NOMO-1 (cell line): Measurements from ENCODE around the gene CCDC82.
A peak's percentile ranks its signal among the peaks of the same experiment; 100 is the strongest.
"Not testable (repeated sequence)": the region's sequence is repeated elsewhere in the genome, so short reads cannot be mapped to it uniquely, and the experiment has no call there.

Source experiments
- DNase-seq, 2 experiments: peaks; one replicate each; lab custom pipeline; 2025; ENCODE audit not compliant: unreplicated experiment in 2 of 2; lab: John Stamatoyannopoulos, UW

The CCDC82 gene

DNA sequence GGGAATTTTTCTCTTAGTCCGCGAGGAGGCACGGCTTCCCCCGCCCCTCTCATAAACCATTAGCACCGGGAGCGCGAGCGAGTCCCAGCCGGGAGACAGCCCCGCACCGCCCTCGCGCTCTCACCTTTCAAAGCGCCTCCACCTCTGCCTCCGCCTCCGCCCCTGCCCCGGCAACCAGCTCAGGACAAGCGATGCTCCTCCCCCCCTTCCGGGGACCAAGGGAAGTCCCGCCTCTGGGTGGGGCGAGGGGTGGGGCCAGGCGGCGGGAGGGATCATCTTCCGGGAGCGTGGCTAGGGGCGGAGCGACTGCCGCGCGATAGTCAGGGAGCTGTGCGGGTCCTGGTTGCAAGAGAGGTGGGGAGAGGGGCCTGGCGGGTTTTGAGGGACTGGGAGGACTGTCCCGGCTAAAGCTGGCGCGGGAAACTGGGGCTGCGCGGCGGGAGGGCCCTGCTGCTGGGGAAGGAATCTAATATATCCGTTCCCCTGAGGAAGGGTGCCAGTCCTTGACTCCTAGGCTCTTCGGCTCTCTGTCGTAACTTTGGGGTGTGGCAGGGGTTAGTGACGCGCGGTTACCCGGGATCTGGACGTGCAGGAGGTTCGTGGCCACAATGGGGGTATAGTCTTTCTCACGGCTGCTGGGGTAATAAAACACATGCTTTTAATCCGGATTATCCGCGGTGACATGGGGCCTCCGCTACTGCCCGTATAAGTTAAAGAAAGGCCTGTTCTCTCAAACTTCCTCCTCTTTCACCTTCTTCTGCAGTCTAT, at the start of gene CCDC82, which contains the start of gene JRKL:
Gene CCDC82 (minus strand): TSS at position 193 of the 768 bp plus-strand sequence. CDS start 5,165 bp downstream, outside the sequence.
Gene JRKL (plus strand): TSS at position 294 of the 768 bp plus-strand sequence. CDS start 637 bp downstream, outside the sequence.
- DNase-seq, result peak; percentile 74 to 92

- not testable (repeated sequence) for DNase-seq
Observed at GRCh38 chr11:96432654-96433053, 42.9 kb upstream of the CCDC82 start.

- DNase-seq, result no peak
Observed at GRCh38 chr11:96430668-96431067, 41.0 kb upstream of the CCDC82 start.

- DNase-seq, result no peak
Observed at GRCh38 chr11:96424693-96425092, 35.0 kb upstream of the CCDC82 start.

GRCh38 chr11:96413408-96413807, 23.7 kb upstream of the CCDC82 start:
- no peak for DNase-seq

DNA sequence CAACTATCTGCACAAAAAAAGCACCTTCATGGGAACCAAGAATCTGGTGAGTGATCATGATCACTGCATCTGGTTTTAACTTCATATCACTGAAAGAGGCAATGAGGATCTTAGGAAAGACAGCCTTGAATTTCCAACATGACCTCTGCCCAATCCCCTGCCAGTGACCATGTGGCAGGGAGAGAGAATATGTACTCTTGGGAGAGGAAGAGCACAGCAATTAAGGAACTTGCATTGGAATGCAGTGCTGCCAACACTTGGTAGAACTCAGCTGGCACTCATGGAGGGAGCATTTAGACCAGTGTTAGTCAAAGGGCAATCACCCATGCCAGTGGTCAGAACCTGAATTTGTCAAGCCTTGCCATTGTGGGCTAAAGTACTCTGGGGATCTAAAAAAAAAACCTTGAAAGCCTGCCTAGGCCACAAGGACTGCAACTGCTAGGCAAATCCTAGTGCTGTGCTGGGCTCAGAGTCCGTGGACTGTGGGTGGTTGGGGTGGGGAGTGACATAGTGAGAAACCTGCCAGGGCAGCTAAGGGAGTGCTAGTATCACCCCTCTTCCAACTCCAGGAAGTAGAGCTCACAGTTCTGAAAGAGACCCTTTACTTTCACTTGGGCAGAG, 23.2 kb upstream of the CCDC82 start:
- DNase-seq, result no peak

DNA sequence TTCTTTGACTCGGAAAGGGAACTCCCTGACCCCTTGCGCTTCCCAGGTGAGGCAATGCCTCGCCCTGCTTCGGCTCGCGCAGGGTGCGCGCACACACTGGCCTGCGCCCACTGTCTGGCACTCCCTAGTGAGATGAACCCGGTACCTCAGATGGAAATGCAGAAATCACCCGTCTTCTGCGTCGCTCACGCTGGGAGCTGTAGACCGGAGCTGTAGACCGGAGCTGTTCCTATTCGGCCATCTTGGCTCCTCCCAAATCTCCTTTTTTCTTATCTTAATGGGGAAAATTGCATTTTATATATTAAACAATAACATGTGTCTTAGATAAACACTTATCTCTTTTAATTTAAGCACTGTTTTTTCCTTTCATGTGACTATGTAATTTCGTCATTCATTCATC, 21.7 kb upstream of the CCDC82 start:
- DNase-seq, result not testable (repeated sequence)

DNA sequence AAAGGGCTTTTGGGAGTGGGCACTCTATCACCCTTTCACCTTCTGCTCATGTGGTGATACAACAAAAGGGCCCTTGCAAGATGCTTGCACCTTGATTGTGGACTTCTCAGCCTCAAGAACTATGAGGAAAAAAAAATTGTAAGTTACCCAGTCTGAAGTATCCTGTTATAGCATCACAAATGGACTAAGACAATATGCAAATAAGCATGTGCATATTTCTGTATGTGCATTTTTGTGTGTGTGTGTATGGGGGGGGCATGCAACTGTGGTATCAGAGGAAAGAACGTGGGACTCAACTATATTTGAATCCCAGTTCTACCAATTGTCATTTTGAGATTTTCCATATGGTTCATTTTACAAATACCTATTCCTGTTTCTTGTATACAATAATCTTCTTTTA, 11.0 kb upstream of the CCDC82 start:
- DNase-seq, result no peak

DNA sequence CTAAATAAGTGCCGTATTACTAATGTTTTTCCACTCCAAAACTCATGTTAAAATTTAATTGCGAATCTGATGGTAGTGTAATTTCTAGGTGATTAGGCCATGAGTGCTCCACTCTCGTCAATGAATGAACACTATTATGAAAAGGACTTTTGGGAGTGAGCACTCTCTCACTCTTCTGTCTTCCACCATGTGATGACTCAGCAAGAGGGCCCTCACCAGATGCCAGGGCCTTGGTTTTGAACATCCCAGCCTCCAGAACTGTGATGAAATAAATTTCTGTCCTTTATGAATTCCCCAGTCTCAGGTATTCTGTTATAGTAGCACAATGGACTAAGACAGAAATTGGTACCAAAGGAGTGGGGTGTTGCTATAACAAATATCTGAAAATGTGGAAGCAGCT, 8.2 kb upstream of the CCDC82 start:
- DNase-seq, result no peak

DNA sequence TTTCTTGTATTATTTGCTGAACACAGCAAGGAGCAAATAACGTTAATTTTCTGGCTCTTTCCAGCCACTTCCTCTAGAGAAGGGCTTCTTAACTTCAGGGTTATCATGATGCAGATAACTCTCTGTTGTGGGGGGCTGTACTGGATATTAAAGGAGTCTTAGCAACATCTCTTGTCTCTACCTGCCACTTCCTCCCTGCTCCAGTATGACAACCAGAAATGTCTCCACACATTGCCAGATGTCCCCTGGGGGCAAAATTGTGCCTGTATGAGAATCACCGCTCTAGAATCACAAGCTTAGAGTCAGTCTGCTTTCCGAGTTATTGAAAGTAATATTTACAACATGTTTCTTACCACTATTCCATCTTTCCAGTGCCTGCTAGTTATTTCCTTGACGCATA, 6.9 kb upstream of the CCDC82 start:
- no peak for DNase-seq

DNA sequence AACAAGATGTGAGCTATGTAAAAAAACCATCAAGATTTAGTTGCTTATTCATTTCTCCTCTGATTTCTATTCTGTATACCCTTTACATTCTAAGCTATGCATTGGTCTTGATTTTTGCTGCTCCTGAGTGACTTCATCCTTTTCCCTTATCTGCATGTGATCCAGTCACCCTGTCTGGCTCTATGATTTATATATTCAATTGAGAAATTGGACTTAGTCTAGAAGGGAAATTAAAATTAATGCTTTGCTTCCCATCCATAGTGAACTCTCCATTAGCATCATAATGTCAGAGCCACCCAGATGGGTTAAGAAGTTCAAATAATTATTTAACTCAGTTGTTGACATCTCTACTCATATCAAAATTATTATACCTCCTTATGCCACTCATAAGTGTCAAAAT, 5.1 kb upstream of the CCDC82 start:
- no peak for DNase-seq

GRCh38 chr11:96393753-96394348, 4.1 kb upstream of the CCDC82 start:
- peak in 1 of 2 experiments; percentile 37 for DNase-seq

GRCh38 chr11:96391698-96392307, 2.1 kb upstream of the CCDC82 start:
- no peak for DNase-seq

DNA sequence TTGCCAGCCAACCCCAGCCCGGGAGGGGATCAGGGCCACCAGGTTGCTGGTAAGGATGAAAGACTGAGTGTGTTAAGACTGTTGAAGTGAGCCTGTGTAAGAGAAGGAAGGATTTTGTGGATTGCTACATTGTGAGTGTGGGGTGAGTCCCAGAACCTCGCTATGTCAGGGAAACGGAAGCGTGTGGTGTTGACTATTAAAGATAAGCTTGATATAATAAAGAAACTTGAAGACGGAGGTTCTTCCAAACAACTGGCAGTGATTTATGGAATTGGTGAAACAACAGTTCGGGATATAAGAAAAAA, 728 bp upstream of the CCDC82 start:
- no peak for DNase-seq

DNA sequence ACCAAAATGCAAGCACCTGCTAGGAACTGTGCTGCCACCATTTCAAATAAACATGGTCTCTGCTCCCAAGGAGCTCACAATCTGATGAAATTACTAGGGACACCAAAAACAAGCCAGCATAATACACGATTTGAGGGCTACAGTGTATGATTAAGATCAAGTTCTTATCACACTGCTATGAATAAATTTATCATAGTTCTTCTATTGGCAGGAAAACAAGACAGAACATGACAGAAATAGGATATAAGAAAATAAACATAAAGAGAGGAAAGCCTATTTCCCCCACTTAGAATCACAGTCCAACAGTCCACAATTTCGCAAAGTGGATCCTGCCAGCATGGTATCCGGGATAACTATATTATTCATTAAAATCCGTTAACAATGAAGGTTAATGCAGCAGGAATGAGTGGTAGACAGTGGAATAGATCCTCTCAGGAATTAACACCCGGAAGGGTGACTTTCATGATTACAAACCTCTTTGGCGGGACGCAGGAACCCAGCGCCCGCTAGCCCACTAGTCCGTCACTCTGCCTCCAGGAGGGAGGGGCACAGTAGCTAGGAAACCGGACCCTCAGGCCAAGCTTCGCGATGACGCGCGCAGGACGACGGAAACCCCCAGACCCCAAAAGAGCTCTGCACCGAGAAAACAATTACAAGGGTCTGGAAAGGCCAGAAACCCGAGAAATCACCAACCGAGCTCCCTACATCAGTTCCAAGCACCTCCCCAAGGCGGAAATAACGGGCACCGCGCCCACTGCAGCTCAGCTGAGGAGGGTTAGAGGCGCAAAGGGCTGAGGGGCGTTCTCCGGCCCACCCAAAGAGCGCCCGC, 607 bp downstream of the CCDC82 start:
- DNase-seq, result peak in 1 of 2 experiments; percentile 66

DNA sequence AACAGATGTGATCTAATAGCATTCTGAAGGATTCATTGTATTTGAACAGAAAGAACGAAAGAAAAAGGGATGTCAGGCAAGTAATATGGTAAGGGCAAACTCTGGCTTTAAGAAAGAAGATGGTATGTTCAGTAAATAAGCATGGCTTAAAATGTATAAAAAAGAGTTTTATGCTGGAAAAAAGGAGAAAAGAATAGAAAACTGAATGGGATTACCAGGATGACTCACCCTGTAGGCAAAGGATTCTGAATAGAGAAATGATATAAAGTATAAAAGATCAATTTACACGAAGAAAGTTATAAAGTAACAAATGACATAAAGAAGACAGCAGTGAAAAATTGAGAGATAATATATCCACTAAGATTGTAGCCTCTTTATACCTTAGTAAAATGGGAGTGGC, 4.5 kb downstream of the CCDC82 start:
- no peak for DNase-seq

- no peak for DNase-seq
Observed at GRCh38 chr11:96384156-96384555, 5.6 kb downstream of the CCDC82 start.

GRCh38 chr11:96376796-96377195, 12.9 kb downstream of the CCDC82 start:
- no peak for DNase-seq

DNA sequence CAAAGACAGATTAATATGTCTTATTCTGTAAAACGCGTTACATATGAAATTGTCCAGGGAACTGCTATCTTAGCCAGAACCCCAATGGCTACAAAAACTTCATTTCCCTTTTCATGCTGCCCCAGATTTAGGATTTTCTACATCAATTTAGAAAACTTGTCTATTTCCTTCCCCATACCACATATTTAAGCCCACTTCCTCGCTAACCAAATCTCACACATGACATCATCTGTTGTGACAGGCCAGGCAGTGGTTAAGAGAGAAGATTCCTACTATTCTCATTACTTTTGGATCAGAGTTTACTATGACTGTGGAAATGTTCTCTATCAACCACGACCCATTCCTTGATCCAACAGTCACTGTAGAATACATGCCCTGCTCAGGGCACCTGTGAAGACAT, 15.9 kb downstream of the CCDC82 start:
- no peak for DNase-seq

GRCh38 chr11:96367342-96367741, 22.4 kb downstream of the CCDC82 start:
- DNase-seq, result peak; percentile 6 to 53

GRCh38 chr11:96366024-96366423, 23.7 kb downstream of the CCDC82 start:
- DNase-seq, result no peak
